SK-N-SH treated with all-trans-retinoic acid at 6 μM for 48 hours (cell line): Measurements from ENCODE around the gene POLD2.
A peak's percentile ranks its signal among the peaks of the same experiment; 100 is the strongest.

Experiments used
- ATAC-seq: fragments of 200-7000 bp; cut with Tn5 transposase; 3 replicates; pipeline ENCODE4 v1.9.1; 2020; ENCODE audit warnings: mild to moderate bottlenecking, moderate library complexity
- ARNTL ChIP-seq: fragments of 450-650 bp; formaldehyde crosslinking; IDR thresholded peaks from 2 replicates; pipeline ENCODE4 v1.5.0; 2020; ENCODE audit warnings: low read depth, mild to moderate bottlenecking, moderate library complexity, borderline replicate concordance
- BACH2 ChIP-seq: fragments of 250-450 bp; sonication (Bioruptor Pico); IDR thresholded peaks from 2 replicates; pipeline ENCODE4 v1.9.0; 2021; ENCODE audit warnings: mild to moderate bottlenecking, borderline replicate concordance
- CREB5 ChIP-seq: fragments of 250-450 bp; sonication (Bioruptor Pico); IDR thresholded peaks from 2 replicates; pipeline ENCODE4 v1.5.1; 2020; ENCODE audit warnings: low read depth, mild to moderate bottlenecking, moderate library complexity
- GLIS3 ChIP-seq: fragments of 250-450 bp; sonication (Bioruptor Pico); IDR thresholded peaks from 2 replicates; pipeline ENCODE4 v1.5.0; 2020; ENCODE audit warnings: mild to moderate bottlenecking, moderate library complexity
- ISL1 ChIP-seq: fragments of 250-450 bp; sonication (Bioruptor Pico); IDR thresholded peaks from 2 replicates; pipeline ENCODE4 v2.1.2; 2022; ENCODE audit warnings: mild to moderate bottlenecking, moderate library complexity
- OSR1 ChIP-seq: fragments of 250-450 bp; sonication (Bioruptor Pico); IDR thresholded peaks from 2 replicates; pipeline ENCODE4 v1.8.0; 2022; ENCODE audit warnings: moderate library complexity, mild to moderate bottlenecking, inconsistent platforms
- PPARA ChIP-seq: fragments of 250-450 bp; sonication (Bioruptor Pico); IDR thresholded peaks from 2 replicates; pipeline ENCODE4 v1.5.0; 2020; ENCODE audit warnings: mild to moderate bottlenecking, borderline replicate concordance
- RARB ChIP-seq: fragments of 250-450 bp; sonication (Bioruptor Pico); IDR thresholded peaks from 2 replicates; pipeline ENCODE4 v1.8.0; 2021; ENCODE audit warnings: mild to moderate bottlenecking, moderate library complexity
- SNAI2 ChIP-seq: fragments of 250-450 bp; sonication (Bioruptor Pico); IDR thresholded peaks from 2 replicates; pipeline ENCODE4 v1.5.0; 2020; ENCODE audit warnings: mild to moderate bottlenecking, moderate library complexity
- TCF4 ChIP-seq: fragments of 250-450 bp; sonication (Bioruptor Pico); IDR thresholded peaks from 2 replicates; pipeline ENCODE4 v1.8.0; 2021; ENCODE audit warnings: mild to moderate bottlenecking, moderate library complexity, borderline replicate concordance
- TOX ChIP-seq: fragments of 250-450 bp; sonication (Bioruptor Pico); IDR thresholded peaks from 2 replicates; pipeline ENCODE4 v1.8.0; 2021; ENCODE audit warnings: mild to moderate bottlenecking, moderate library complexity, borderline replicate concordance
- ZC3H10 ChIP-seq: fragments of 250-450 bp; sonication (Bioruptor Pico); IDR thresholded peaks from 2 replicates; pipeline ENCODE4 v1.5.1; 2021; ENCODE audit warnings: mild to moderate bottlenecking, moderate library complexity
- ZFP3 ChIP-seq: fragments of 250-450 bp; sonication (Bioruptor Pico); IDR thresholded peaks from 2 replicates; pipeline ENCODE4 v1.5.0; 2020; ENCODE audit warnings: mild to moderate bottlenecking, moderate library complexity
- ZFP30 ChIP-seq: fragments of 450-650 bp; formaldehyde crosslinking; IDR thresholded peaks from 2 replicates; pipeline ENCODE4 v1.5.0; 2022; ENCODE audit warnings: mild to moderate bottlenecking, moderate library complexity
- ZNF565 ChIP-seq: fragments of 450-650 bp; formaldehyde crosslinking; conservative IDR thresholded peaks from 2 replicates; pipeline ENCODE4 v1.5.0; 2020; ENCODE audit warnings: low read depth, mild to moderate bottlenecking, moderate library complexity
- ZNF70 ChIP-seq: fragments of 450-650 bp; formaldehyde crosslinking; IDR thresholded peaks from 2 replicates; pipeline ENCODE4 v1.5.0; 2020; ENCODE audit warnings: mild to moderate bottlenecking, moderate library complexity
- ZNF8 ChIP-seq: fragments of 450-650 bp; formaldehyde crosslinking; IDR thresholded peaks from 2 replicates; pipeline ENCODE4 v1.5.0; 2020; ENCODE audit warnings: mild to moderate bottlenecking, moderate library complexity
- TF ChIP-seq, protein P1 (sequence below): fragments of 250-450 bp; sonication (Bioruptor Pico); IDR thresholded peaks from 2 replicates; pipeline ENCODE4 v1.8.0; 2020; ENCODE audit warnings: mild to moderate bottlenecking, moderate library complexity, borderline replicate concordance
- TF ChIP-seq, protein P2 (sequence below): fragments of 250-450 bp; sonication (Bioruptor Pico); IDR thresholded peaks from 2 replicates; pipeline ENCODE4 v1.5.1; 2021; ENCODE audit warnings: mild to moderate bottlenecking, moderate library complexity
- TF ChIP-seq, protein P3 (sequence below): fragments of 250-450 bp; sonication (Bioruptor Pico); IDR thresholded peaks from 2 replicates; pipeline ENCODE4 v1.8.0; 2021; ENCODE audit warnings: low read depth, mild to moderate bottlenecking, moderate library complexity, borderline replicate concordance

Gene POLD2

DNA sequence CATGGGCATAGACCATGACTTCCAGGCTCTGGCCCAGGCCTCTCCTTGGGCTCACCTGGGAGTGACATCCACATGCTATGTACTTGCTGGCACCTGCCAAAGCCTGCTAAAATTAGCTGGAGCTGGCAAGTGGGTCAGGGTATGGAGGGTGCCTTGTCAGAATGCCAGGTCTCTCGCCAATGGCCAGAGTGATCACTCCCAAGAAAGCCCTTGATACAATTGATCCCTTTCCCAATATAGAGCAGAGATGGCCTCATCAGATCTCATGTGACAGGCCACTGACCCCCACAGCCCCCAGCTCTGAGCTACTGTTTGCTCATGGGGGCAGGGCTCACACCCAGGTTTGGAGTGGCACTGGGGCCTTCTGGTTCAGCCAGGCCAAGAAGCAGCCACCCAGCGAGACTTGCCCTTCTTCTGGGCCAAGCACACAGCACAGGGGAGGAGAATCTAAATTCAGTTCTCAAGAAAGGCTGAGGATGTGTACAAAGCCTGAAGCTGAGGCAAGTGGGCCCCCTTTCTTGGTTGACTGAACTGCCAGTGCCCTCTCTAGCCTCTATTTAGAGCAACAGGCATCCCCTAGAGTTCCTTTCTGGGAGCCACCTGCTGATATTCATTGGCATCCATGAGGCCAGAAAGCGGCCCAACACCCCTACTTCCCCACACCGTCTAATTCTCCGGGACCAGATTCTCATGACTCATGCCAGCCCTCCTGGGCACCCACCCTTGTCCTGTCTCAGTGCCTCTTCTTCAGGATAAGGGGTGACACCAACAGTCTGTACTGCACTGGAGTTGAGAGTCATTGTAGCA lies 36.7 kb upstream of the POLD2 start:
- no peak for TF ChIP-seq TOX (CRISPR knock-in tag)
- TF ChIP-seq, protein P1, sequence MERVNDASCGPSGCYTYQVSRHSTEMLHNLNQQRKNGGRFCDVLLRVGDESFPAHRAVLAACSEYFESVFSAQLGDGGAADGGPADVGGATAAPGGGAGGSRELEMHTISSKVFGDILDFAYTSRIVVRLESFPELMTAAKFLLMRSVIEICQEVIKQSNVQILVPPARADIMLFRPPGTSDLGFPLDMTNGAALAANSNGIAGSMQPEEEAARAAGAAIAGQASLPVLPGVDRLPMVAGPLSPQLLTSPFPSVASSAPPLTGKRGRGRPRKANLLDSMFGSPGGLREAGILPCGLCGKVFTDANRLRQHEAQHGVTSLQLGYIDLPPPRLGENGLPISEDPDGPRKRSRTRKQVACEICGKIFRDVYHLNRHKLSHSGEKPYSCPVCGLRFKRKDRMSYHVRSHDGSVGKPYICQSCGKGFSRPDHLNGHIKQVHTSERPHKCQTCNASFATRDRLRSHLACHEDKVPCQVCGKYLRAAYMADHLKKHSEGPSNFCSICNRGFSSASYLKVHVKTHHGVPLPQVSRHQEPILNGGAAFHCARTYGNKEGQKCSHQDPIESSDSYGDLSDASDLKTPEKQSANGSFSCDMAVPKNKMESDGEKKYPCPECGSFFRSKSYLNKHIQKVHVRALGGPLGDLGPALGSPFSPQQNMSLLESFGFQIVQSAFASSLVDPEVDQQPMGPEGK (CRISPR knock-in tag), result no peak
- ATAC-seq, result no peak

DNA sequence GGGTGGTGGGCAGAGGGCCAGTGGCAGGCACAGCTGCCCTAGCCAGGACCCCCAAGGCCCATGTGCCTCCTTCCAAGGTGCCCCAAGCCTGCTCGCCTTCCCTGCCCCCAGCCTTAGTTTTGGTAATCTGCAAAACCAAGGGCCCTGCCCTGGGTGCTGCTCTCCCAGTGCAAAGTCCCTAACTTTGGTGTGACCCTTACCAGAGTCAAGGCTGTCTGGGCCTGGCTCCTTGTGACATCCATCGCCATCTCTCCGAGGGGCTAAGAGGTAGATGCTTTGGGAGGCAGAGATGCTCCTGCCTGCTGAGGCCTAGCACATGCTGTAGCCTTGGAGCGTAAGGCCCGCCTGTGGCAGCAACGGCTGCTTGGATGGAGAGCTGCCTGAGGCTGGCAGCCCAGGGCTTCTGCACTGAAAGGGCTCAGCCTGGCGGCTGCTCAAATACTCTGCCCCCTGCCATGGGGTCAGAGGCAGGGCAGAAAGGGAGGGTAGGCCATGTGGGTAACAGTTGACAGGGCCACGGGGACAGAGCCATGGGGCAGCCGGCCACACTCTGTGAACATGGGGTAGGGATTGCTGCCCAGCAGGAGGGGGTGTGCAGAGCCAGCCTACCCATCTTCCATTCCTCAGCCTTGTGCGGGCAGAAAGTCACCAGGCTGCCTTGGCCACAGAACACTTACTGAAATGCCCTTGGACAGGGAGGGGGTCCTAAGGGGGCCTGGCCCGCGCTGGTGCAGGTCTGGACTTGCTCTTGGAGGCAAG lies 35.7 kb upstream of the POLD2 start:
- TF ChIP-seq PPARA (no peak), ZFP3 (CRISPR knock-in tag) (no peak), ZNF70 (no peak), TCF4 (CRISPR knock-in tag) (no peak), SNAI2 (CRISPR knock-in tag) (no peak), OSR1 (CRISPR knock-in tag) (no peak), ARNTL (CRISPR knock-in tag) (no peak), ZNF565 (CRISPR knock-in tag) (no peak), GLIS3 (no peak), BACH2 (CRISPR knock-in tag) (no peak), RARB (CRISPR knock-in tag) (no peak), ISL1 (CRISPR knock-in tag) (no peak), ZNF8 (CRISPR knock-in tag) (no peak)
- TF ChIP-seq, protein P2, sequence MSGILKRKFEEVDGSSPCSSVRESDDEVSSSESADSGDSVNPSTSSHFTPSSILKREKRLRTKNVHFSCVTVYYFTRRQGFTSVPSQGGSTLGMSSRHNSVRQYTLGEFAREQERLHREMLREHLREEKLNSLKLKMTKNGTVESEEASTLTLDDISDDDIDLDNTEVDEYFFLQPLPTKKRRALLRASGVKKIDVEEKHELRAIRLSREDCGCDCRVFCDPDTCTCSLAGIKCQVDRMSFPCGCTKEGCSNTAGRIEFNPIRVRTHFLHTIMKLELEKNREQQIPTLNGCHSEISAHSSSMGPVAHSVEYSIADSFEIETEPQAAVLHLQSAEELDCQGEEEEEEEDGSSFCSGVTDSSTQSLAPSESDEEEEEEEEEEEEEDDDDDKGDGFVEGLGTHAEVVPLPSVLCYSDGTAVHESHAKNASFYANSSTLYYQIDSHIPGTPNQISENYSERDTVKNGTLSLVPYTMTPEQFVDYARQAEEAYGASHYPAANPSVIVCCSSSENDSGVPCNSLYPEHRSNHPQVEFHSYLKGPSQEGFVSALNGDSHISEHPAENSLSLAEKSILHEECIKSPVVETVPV, result no peak
- no peak for ATAC-seq

DNA sequence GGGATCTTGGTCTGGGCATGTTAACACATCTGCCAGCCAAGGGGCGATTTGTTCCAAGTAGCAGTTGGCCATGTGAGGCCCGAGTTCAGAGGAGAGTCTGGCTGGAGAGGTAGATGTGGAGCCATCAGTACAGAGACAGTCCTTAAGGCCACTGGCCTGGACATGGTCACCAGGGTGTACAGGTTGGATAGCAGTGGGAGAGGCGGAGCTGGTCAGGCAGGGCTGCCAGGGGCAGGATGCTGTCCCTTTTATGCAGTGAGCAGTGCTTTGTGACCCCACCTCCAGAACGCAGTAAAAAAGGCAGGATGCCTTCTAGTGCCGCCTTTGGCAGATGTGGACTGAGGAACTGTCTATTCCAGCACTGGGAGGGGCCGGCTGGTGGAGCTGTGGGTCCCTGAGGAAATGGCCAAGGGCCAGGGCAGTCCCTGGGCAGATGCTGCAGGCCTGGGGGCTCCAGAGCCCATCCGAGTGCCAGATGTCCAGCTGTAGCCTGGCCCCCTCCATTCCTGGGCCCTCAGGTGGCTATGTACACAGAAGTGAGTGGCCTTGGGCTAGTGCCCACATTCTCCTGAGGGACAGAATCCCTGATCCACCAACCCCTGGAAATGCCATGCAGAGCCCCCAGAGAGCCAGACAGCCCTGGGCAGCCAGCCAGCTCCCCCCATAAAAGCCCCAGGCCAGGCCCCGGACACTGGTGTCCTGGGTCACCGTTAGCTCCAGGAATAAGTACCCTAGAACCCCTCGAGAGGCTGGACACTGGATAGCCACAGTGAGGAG lies 34.9 kb upstream of the POLD2 start:
- TF ChIP-seq BACH2 (CRISPR knock-in tag), result no peak
- peak; percentile 23; the same call in 1 of the 2 replicates for TF ChIP-seq TCF4 (CRISPR knock-in tag)
- no peak for TF ChIP-seq ISL1 (CRISPR knock-in tag)
- TF ChIP-seq ZC3H10 (CRISPR knock-in tag), result no peak
- TF ChIP-seq ZNF70, result no peak
- TF ChIP-seq SNAI2 (CRISPR knock-in tag), result no peak
- no peak for TF ChIP-seq ZNF8 (CRISPR knock-in tag)
- TF ChIP-seq, protein P3, sequence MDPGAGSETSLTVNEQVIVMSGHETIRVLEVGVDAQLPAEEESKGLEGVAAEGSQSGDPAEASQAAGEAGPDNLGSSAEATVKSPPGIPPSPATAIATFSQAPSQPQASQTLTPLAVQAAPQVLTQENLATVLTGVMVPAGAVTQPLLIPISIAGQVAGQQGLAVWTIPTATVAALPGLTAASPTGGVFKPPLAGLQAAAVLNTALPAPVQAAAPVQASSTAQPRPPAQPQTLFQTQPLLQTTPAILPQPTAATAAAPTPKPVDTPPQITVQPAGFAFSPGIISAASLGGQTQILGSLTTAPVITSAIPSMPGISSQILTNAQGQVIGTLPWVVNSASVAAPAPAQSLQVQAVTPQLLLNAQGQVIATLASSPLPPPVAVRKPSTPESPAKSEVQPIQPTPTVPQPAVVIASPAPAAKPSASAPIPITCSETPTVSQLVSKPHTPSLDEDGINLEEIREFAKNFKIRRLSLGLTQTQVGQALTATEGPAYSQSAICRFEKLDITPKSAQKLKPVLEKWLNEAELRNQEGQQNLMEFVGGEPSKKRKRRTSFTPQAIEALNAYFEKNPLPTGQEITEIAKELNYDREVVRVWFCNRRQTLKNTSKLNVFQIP, result no peak
- peak; percentile 13; the same call in 2 of the 3 replicates for ATAC-seq

GRCh38 chr7:44157116-44158080 lies 34.0 kb upstream of the POLD2 start:
- ATAC-seq, result no peak
- TF ChIP-seq CREB5 (CRISPR knock-in tag) (no peak), ZNF8 (CRISPR knock-in tag) (no peak), BACH2 (CRISPR knock-in tag) (no peak), ARNTL (CRISPR knock-in tag) (no peak), ZFP30 (CRISPR knock-in tag) (no peak)
- TF ChIP-seq, protein P1 (CRISPR knock-in tag), result no peak
- TF ChIP-seq, protein P2, result no peak
